ENCODE data around the gene RHBDD3.
"Not testable (repeated sequence)": the region's sequence is repeated elsewhere in the genome, so short reads cannot be mapped to it uniquely, and the experiment has no call there.

DNA sequence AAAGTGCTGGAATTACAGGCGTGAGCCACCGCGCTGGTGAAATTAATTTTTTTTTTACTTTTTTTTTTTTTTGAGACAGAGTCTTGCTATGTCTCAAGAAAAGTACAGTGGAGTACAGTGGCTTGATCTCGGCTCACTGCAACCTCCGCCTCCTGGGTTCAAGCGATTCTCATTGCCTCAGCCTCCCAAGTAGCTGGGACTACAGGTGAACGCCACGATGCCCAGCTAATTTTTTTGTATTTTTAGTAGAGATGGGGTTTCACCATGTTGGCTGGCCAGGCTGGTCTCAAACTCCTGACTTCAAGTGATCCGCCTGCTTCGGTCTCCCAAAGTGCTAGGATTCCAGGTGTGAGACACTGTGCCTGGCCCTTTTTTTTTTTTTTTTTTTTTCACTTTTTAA, 19.9 kb downstream of the RHBDD3 start:
- TF ChIP-seq, protein P1, sequence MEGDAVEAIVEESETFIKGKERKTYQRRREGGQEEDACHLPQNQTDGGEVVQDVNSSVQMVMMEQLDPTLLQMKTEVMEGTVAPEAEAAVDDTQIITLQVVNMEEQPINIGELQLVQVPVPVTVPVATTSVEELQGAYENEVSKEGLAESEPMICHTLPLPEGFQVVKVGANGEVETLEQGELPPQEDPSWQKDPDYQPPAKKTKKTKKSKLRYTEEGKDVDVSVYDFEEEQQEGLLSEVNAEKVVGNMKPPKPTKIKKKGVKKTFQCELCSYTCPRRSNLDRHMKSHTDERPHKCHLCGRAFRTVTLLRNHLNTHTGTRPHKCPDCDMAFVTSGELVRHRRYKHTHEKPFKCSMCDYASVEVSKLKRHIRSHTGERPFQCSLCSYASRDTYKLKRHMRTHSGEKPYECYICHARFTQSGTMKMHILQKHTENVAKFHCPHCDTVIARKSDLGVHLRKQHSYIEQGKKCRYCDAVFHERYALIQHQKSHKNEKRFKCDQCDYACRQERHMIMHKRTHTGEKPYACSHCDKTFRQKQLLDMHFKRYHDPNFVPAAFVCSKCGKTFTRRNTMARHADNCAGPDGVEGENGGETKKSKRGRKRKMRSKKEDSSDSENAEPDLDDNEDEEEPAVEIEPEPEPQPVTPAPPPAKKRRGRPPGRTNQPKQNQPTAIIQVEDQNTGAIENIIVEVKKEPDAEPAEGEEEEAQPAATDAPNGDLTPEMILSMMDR (IDR thresholded peaks at IDR 0.05; ENCODE audit: insufficient read depth, low read depth, low read length), result not testable (repeated sequence)
- not testable (repeated sequence) for TF ChIP-seq EZH2 (IDR thresholded peaks at IDR 0.05; ENCODE audit: insufficient read depth, low read length)
